Endodermal cell (in vitro differentiated cells): Measurements from ENCODE around the gene JADE3. TPM values are rescaled to one million over a fixed set of nuclear protein-coding genes. Genes with fewer than 3 reads are reported as not detected.
"Not testable (repeated sequence)": the region's sequence is repeated elsewhere in the genome, so short reads cannot be mapped to it uniquely, and the experiment has no call there.

ENCODE experiments used
- DNase-seq: peaks from one replicate; pipeline ENCODE4 v3.0.0-alpha.2; 2017
- H3K27ac ChIP-seq: 2 replicates; pipeline ENCODE4 v1.5.1; 2013; ENCODE audit warnings: mild to moderate bottlenecking, low read depth, low read length, moderate library complexity
- H3K27me3 ChIP-seq: 2 replicates; pipeline ENCODE4 v1.6.1; 2013; ENCODE audit warnings: mild to moderate bottlenecking, low read length, moderate library complexity; ENCODE audit not compliant: insufficient read depth, control insufficient read depth, poor library complexity, severe bottlenecking
- H3K36me3 ChIP-seq: 2 replicates; pipeline ENCODE4 v1.7.0; 2013; ENCODE audit warnings: mild to moderate bottlenecking, low read length, moderate library complexity; ENCODE audit not compliant: control insufficient read depth, insufficient read depth
- H3K4me1 ChIP-seq: one replicate; pipeline ENCODE4 v1.7.0; 2013; ENCODE audit warnings: low read length; ENCODE audit not compliant: control insufficient read depth, insufficient read depth
- H3K4me3 ChIP-seq: 2 replicates; pipeline ENCODE4 v1.5.1; 2013; ENCODE audit warnings: mild to moderate bottlenecking, low read length, moderate library complexity
- H3K9ac ChIP-seq: 2 replicates; pipeline ENCODE4 v1.6.1; 2013; ENCODE audit warnings: mild to moderate bottlenecking, low read length, moderate library complexity; ENCODE audit not compliant: poor library complexity, severe bottlenecking; ENCODE audit errors: extremely low read depth
- H3K9me3 ChIP-seq: 2 replicates; pipeline ENCODE4 v1.6.1; 2013; ENCODE audit warnings: mild to moderate bottlenecking, low read length, moderate library complexity; ENCODE audit not compliant: control insufficient read depth
- H3K27ac Mint-ChIP-seq: 2 replicates; pipeline ENCODE4 v1.8.0; 2020; ENCODE audit warnings: mixed read lengths
- H3K27me3 Mint-ChIP-seq: 2 replicates; pipeline ENCODE4 v1.8.0; 2021; ENCODE audit warnings: mild to moderate bottlenecking, mixed read lengths; ENCODE audit not compliant: insufficient read depth
- H3K36me3 Mint-ChIP-seq: 2 replicates; pipeline ENCODE4 v1.8.0; 2020; ENCODE audit warnings: low read depth, mixed read lengths
- H3K4me1 Mint-ChIP-seq: 2 replicates; pipeline ENCODE4 v1.8.0; 2020; ENCODE audit warnings: mixed read lengths
- H3K4me3 Mint-ChIP-seq: 2 replicates; pipeline ENCODE4 v1.8.0; 2020; ENCODE audit warnings: mild to moderate bottlenecking, moderate library complexity, mixed read lengths
- H3K9me3 Mint-ChIP-seq: 2 replicates; pipeline ENCODE4 v1.8.0; 2020; ENCODE audit warnings: mild to moderate bottlenecking, mixed read lengths
- CTCF ChIP-seq: fragments of 200-600 bp; sonication (generic); conservative IDR thresholded peaks from 2 replicates; pipeline ENCODE4 v1.5.0; 2021; ENCODE audit warnings: antibody characterized with exemption, mild to moderate bottlenecking
- WGBS, 2 experiments: methylation state at CpG; one replicate each; pipeline versions ENCODE4 v1.1.5 to v1.1.7; 2013; ENCODE audit warnings: missing lambda C conversion rate in 2 of 2, mixed read lengths in 1 of 2; ENCODE audit not compliant: insufficient coverage in 1 of 2, insufficient read length in 1 of 2; 5-methylcytosine and 5-hydroxymethylcytosine counted together
- total RNA-seq, 2 donors: library from RNA; stranded (reverse); fragmentation: NEBNext Ultra II Directional in 1 of 2; extraction: Animal tissue kit (Norgen Biotek cat#: 25700) in 1 of 2; gene quantifications; 2 replicates in 1 of 2; 3 replicates in 1 of 2; pipeline ENCODE4 v1.2.1, GENCODE V29; 2021

JADE3 gene
- total RNA-seq, 2 donors from 2014 or later: 26.4 to 31.3 TPM

- Mint-ChIP-seq H3K9me3 (peaks cover 58% of the 10 kb centered on the region), H3K36me3 (no peaks in the 10 kb centered on the region), H3K4me1 (peaks cover 18% of the 10 kb centered on the region), H3K4me3 (no peak overlapping the region), H3K27ac (no peak overlapping the region), H3K27me3 (no peaks in the 10 kb centered on the region)
- H3K36me3 ChIP-seq: no peaks in the 10 kb centered on the region
- no peaks in the 10 kb centered on the region for H3K27me3 ChIP-seq
- H3K4me3 ChIP-seq: no peak overlapping the region
- 86% methylated on average over 1 of the region's 1 CpG; no CpG with 5 or more reads in 1 of the 2 experiments for WGBS, 2 experiments
- no peak overlapping the region for H3K27ac ChIP-seq
- H3K9me3 ChIP-seq: no peaks in the 10 kb centered on the region
- no peak for TF ChIP-seq CTCF
- H3K4me1 ChIP-seq: no peaks in the 10 kb centered on the region
- DNase-seq: no peak
- no peak overlapping the region for H3K9ac ChIP-seq
These were observed 53.0 kb downstream of the JADE3 start for GRCh38 chrX:46965125-46965758.

DNA sequence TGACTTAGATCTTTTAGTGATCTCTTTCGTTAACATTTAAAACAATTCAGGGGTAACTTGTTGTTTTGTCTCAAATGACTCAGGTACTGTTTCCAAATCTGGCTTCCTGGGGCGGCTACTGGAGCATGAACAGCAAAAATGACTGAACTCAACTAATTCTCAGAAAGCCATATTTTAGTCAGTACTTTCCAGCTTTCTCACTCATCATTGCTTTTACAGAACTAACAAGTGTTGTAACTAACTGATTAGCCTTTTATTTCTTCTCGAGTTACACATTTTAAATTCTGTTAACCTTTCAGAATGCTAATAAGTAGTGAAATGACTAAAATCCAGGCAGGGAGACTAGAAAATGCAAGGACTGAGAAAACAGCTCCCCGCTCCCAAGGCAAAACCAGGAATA is 55.3 kb downstream of the JADE3 start:
- H3K4me3 Mint-ChIP-seq: no peak overlapping the region
- no peaks in the 10 kb centered on the region for H3K9me3 ChIP-seq
- DNase-seq: no peak
- no peak overlapping the region for H3K27ac ChIP-seq
- H3K27ac Mint-ChIP-seq: no peak overlapping the region
- no peak overlapping the region for H3K4me3 ChIP-seq
- H3K27me3 ChIP-seq: no peaks in the 10 kb centered on the region
- H3K4me1 Mint-ChIP-seq: peaks cover 23% of the 10 kb centered on the region
- H3K36me3 ChIP-seq: no peaks in the 10 kb centered on the region
- H3K27me3 Mint-ChIP-seq: no peaks in the 10 kb centered on the region
- peaks cover 66% of the 10 kb centered on the region for H3K9me3 Mint-ChIP-seq
- no peak for TF ChIP-seq CTCF
- peaks cover 4% of the 10 kb centered on the region for H3K4me1 ChIP-seq
- no peak overlapping the region for H3K9ac ChIP-seq
- 79 to 81% methylated on average over 2 to 4 of the region's 4 CpGs for WGBS, 2 experiments
- H3K36me3 Mint-ChIP-seq: no peaks in the 10 kb centered on the region

DNA sequence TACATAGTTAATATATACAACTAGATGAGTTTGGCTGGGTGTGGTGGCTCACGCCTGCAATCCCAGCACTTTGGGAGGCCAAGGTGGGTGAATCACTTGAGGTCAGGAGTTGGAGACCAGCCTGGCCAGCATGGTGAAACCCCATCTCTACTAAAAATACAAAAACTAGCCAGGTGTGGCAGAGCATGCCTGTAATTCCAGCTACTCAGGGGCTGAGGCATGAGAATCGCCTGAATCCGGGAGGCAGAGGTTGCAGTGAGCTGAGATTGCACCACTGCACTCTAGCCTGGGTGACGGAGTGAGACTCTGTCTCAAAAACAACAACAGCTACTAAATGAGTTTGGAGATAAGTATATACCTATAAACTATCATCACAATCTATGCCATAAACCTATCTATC is 64.8 kb downstream of the JADE3 start:
- not testable (repeated sequence) for H3K36me3 ChIP-seq, H3K36me3 Mint-ChIP-seq, H3K27me3 Mint-ChIP-seq, H3K4me1 ChIP-seq, H3K4me3 Mint-ChIP-seq, DNase-seq, H3K9me3 ChIP-seq, H3K27me3 ChIP-seq, H3K4me3 ChIP-seq, H3K27ac Mint-ChIP-seq, H3K9ac ChIP-seq, H3K27ac ChIP-seq, H3K4me1 Mint-ChIP-seq
- WGBS, 2 experiments: 92% methylated on average over 3 of the region's 4 CpGs; no CpG with 5 or more reads in 1 of the 2 experiments
- H3K9me3 Mint-ChIP-seq: peaks cover 42% of the 10 kb centered on the region
